KMS-11 (cell line): Measurements from ENCODE around the gene LCORL.

Experiments
- H2AFZ ChIP-seq: fragments of 200-600 bp; sonication (generic); 2 replicates; pipeline ENCODE4 v1.6.1; 2016; ENCODE audit warnings: antibody characterized with exemption, mixed run types, low read depth
- H3K27ac ChIP-seq: fragments of 200-600 bp; sonication (generic); 2 replicates; pipeline ENCODE4 v1.6.1; 2016; ENCODE audit warnings: mild to moderate bottlenecking, mixed run types
- H3K27me3 ChIP-seq: fragments of 200-600 bp; sonication (generic); 2 replicates; pipeline ENCODE4 v1.6.1; 2017; ENCODE audit warnings: mild to moderate bottlenecking, low read depth, mixed run types, moderate library complexity; ENCODE audit not compliant: insufficient read depth
- H3K36me3 ChIP-seq: fragments of 200-600 bp; sonication (generic); 2 replicates; pipeline ENCODE4 v1.6.1; 2017; ENCODE audit warnings: mild to moderate bottlenecking, mixed run types; ENCODE audit not compliant: insufficient read depth
- H3K4me1 ChIP-seq: fragments of 200-600 bp; sonication (generic); 2 replicates; pipeline ENCODE4 v1.6.1; 2016; ENCODE audit warnings: mild to moderate bottlenecking, low read depth, mixed run types; ENCODE audit not compliant: poor library complexity, severe bottlenecking
- H3K4me2 ChIP-seq: fragments of 200-600 bp; sonication (generic); 2 replicates; pipeline ENCODE4 v1.7.0; 2016; ENCODE audit warnings: mild to moderate bottlenecking, mixed run types
- H3K4me3 ChIP-seq: fragments of 200-600 bp; sonication (generic); IDR thresholded peaks from 2 replicates; pipeline ENCODE4 v1.6.1; 2017; ENCODE audit warnings: low read depth, low read length, mixed read lengths; ENCODE audit not compliant: insufficient read depth
- H3K79me2 ChIP-seq: fragments of 200-600 bp; sonication (generic); 2 replicates; pipeline ENCODE4 v1.6.1; 2016; ENCODE audit warnings: low read depth, mixed run types; ENCODE audit not compliant: insufficient read depth
- H3K9ac ChIP-seq: fragments of 200-600 bp; sonication (generic); 2 replicates; pipeline ENCODE4 v1.6.1; 2016; ENCODE audit warnings: mild to moderate bottlenecking, mixed run types
- H4K20me1 ChIP-seq: fragments of 200-600 bp; sonication (generic); 2 replicates; pipeline ENCODE4 v1.6.1; 2016; ENCODE audit warnings: mild to moderate bottlenecking, mixed run types; ENCODE audit not compliant: insufficient read depth
- CTCF ChIP-seq: fragments of 200-600 bp; sonication (generic); conservative IDR thresholded peaks from 2 replicates; pipeline ENCODE4 v1.6.1; 2017; ENCODE audit warnings: low read depth, mild to moderate bottlenecking, antibody characterized with exemption, low read length, moderate library complexity, mixed read lengths

The LCORL gene

GRCh38 chr4:18021720-18022571 lies at the start of gene LCORL:
Gene LCORL, minus strand, starts transcription at chr4:18021755. Its CDS starts 4 bp downstream, at chr4:18021751.
- no peaks in the 10 kb centered on the region for H3K36me3 ChIP-seq
- no peak within 1 kb of the TSS for H3K4me3 ChIP-seq
- H3K79me2 ChIP-seq = peaks cover 36% of the 10 kb centered on the region
- peak within 1 kb of the TSS; percentile 80 for H3K27ac ChIP-seq
- H3K4me2 ChIP-seq = peak within 1 kb of the TSS; percentile 69
- H3K9ac ChIP-seq = peak within 1 kb of the TSS; percentile 86
- H3K27me3 ChIP-seq = no peaks in the 10 kb centered on the region
- no peaks in the 10 kb centered on the region for H4K20me1 ChIP-seq
- peaks cover 18% of the 10 kb centered on the region for H3K4me1 ChIP-seq
- H2AFZ ChIP-seq = peak within 1 kb of the TSS; percentile 59
- no peak for TF ChIP-seq CTCF

- no peaks in the 10 kb centered on the region for H3K4me1 ChIP-seq
- H3K79me2 ChIP-seq = no peaks in the 10 kb centered on the region
- no peak overlapping the region for H3K9ac ChIP-seq
- no peak overlapping the region for H2AFZ ChIP-seq
- no peak overlapping the region for H3K4me3 ChIP-seq
- no peaks in the 10 kb centered on the region for H4K20me1 ChIP-seq
- TF ChIP-seq CTCF = no peak
- no peaks in the 10 kb centered on the region for H3K36me3 ChIP-seq
- H3K4me2 ChIP-seq = no peak overlapping the region
- H3K27ac ChIP-seq = no peak overlapping the region
- H3K27me3 ChIP-seq = no peaks in the 10 kb centered on the region
Measured at GRCh38 chr4:18069810-18070209, 48.3 kb upstream of the LCORL start.

GRCh38 chr4:18067031-18067430 lies 45.5 kb upstream of the LCORL start:
- Histone ChIP-seq H3K4me3 (no peak overlapping the region), H3K4me1 (no peaks in the 10 kb centered on the region), H3K9ac (no peak overlapping the region), H3K36me3 (no peaks in the 10 kb centered on the region), H3K27ac (no peak overlapping the region), H2AFZ (no peak overlapping the region), H3K27me3 (no peaks in the 10 kb centered on the region), H3K79me2 (no peaks in the 10 kb centered on the region), H4K20me1 (no peaks in the 10 kb centered on the region), H3K4me2 (no peak overlapping the region)
- no peak for TF ChIP-seq CTCF

- Histone ChIP-seq H2AFZ (no peak overlapping the region), H3K36me3 (no peaks in the 10 kb centered on the region), H3K9ac (no peak overlapping the region), H3K4me3 (no peak overlapping the region), H3K27me3 (no peaks in the 10 kb centered on the region), H3K27ac (no peak overlapping the region), H3K79me2 (no peaks in the 10 kb centered on the region), H3K4me2 (no peak overlapping the region), H3K4me1 (peaks cover 8% of the 10 kb centered on the region), H4K20me1 (no peaks in the 10 kb centered on the region)
- TF ChIP-seq CTCF = no peak
Measured at GRCh38 chr4:18063079-18063478, 41.5 kb upstream of the LCORL start.
